Limb (tissue), 2 donors: ENCODE results near the gene NLN.
"Not testable (repeated sequence)": the region's sequence is repeated elsewhere in the genome, so short reads cannot be mapped to it uniquely, and the experiment has no call there.

Experiments used
- DNase-seq, 2 donors: peaks; one replicate each; pipeline ENCODE4 v3.0.0-alpha.2; 2016; ENCODE audit errors: extremely low spot score in 2 of 2

Gene NLN

DNA sequence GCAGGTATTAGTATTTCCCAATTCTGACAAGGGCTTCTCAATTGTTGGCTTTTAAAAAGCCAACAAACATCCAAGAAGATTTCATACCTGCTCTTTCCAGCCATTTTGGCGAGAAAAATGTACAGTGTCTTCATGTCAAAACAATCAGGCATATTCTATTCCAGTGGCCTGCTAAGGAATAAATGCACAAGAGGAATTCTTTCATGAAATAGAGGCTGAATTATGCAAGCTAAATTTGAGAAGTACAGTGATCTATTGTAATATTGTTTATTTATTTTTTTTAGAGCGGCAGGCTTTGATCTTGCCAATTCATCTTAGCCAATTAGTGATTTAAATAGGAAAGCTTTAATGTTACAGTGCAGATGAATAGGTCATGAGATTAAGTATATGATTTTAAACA is 49.3 kb downstream of the NLN start:
- DNase-seq, result no peak

DNA sequence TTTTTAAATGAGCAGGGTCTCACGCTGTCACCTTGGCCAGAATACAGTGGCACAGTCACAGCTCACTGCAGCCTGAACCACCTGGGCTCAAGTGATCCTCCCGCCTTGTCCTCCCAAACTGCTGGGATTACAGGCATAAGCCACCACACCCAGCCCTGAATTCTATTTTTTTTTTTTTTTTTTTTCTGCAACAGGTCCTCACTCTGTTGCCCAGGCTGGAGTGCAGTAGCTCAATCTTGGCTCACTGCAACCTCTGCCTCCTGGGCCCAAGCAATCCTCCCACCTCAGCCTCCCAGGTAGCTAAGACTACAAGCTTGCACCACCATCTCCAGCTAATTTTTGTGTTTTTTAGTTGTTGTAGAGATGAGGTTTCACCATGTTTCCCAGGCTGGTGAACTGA is 51.0 kb downstream of the NLN start:
- not testable (repeated sequence) for DNase-seq

DNA sequence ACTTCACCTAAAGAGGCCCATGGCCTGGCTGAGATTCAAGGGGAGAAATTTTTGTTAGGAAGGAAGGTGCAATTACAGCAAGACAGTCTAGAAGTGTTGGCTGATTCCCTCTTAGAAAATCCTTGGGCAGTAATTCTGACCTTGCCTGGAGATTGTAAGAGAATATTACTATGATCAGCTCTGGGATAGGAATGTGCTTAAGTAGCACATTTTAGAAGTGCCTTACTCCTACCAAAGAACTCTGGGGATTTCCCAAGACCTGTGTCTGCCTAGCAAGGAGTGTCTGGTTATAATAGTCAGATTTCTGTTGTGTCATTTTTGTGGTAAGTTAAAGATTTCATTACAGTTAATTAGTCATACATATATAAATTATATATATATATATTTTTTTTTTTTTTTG is 52.3 kb downstream of the NLN start:
- no peak for DNase-seq

DNA sequence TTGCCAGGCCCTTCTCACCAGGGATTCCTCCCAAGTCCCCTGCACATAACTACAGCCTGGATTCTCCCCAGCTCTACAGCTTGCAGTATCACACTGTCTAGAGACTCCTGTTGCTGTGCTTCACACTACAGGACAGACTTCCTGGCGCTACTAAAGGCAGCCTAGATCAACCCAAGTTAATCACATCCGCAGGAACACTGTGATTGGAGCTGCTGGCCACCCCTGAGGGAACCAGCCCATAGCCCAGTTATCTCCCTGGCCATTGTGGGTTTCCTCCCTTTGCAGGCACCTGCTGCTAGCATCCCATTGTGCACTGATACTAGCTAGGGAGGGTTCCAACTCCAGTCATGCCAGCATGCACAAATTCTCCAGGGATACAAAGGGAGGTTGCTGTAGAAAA is 53.5 kb downstream of the NLN start:
- no peak for DNase-seq

DNA sequence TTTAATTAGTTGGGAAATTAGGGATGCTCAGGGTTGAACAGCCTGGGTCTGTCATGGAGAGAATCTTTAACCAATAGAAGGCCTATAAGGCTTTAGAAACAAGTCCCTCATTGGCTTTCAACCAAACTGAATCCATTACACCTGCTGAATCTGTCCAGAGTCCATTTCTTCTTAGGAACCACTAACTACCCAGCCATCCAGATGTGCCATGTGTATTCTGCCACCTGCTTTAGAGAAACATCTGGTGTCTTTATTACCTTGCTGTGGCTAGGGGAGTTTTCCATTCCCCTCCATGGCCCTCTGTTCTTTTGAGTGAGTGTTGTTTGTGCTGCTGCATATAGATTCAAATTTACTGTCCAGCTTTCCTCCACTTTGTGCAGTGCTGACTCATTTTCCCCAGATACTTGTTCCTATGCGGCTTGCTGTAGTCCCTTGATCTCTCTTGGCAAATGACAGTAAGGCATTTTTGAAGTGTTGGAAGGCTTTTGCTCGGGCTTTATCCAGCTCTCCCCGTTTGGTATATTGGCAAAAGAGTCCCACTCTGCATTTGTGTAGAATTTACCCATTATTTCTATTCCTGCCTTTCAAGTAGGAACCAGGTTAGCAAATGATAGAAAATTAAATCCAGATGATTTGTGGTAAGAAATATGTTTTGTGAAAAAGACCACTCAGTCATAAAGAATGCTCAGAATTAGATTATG is 54.6 kb downstream of the NLN start:
- DNase-seq, result no peak

DNA sequence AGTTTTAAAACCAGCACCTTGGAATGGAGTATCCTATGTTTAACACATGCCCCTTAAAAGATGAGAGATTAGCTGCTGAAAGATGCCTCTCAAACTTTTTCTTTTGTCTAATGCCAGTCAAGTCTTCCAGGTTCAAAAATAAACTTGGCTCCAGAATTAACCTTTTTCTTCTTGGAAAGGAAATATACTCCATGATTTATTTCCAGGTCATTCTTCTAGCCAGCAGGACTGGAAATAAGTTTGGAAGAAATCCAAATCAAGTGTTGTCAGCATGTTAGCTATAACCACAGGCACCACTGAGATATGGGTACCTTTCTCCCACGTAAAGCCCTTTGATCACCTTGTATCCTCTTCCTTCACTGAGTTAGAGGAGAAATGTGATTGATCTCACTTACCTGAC is 56.1 kb downstream of the NLN start:
- DNase-seq, result no peak

DNA sequence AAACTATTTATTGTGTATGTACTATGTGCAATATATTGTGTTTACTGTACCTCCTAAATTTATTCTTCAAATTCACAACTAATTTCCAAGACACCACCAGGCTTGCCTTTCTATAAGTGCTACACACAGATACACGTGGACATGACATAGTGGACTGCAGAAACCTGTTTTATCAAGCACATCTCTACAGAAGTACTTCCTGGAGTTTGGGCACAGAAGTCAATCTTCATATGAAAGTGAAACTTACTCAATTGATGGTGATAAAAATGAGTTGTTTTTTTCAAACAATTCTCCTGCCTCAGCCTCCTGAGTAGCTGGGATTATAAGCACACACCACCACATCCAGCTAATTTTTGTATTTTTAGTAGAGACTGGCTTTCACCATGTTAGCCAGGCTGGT is 57.6 kb downstream of the NLN start:
- DNase-seq, result no peak

DNA sequence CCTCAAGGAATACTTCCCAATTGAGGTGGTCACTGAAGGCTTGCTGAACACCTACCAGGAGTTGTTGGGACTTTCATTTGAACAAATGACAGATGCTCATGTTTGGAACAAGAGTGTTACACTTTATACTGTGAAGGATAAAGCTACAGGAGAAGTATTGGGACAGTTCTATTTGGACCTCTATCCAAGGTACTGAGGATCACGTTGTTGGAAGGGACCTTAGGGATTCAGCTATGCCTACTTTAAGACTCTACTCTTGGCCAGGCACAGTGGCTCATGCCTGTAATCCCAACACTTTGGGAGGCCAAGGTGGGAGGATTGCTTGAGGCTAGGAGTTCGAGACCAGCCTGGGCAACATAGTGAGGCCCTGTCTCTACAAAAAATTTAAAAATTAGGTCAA is 66.3 kb downstream of the NLN start:
- DNase-seq, result not testable (repeated sequence)

DNA sequence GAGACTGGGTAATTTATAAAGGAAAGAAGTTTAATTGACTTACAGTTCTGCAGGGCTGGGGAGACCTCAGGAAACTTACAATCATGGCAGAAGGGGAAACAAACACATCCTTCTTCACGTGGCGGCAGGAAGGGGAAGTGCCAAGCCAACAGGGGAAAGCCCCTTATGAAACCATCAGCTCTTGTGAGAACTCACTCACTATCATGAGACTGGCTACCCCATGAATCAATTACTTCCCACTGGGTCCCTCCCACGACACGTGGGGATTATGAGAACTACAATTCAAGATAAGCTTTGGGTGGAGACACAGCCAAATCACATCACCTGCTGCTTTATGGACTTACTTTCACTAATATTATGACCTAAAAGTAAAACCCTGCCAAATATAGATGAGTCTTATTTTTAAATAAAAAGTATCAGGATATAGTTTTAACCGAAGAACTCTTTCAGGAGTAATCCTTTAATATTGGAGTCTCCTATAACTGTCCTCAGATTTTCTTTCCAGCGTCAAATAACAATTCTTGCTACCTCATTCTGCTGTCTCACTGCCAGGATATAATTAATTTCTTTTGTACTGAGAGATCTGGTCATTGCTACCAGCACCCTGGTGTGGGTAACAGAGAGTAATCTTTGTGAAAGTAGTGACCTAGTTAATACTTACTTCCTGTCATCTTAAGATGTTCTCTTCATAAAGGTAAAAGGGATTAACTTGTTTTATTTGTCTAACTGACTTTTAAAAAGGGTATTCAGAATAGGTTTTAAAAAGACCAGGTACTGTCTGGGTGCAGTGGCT is 68.6 kb downstream of the NLN start:
- no peak for DNase-seq

DNA sequence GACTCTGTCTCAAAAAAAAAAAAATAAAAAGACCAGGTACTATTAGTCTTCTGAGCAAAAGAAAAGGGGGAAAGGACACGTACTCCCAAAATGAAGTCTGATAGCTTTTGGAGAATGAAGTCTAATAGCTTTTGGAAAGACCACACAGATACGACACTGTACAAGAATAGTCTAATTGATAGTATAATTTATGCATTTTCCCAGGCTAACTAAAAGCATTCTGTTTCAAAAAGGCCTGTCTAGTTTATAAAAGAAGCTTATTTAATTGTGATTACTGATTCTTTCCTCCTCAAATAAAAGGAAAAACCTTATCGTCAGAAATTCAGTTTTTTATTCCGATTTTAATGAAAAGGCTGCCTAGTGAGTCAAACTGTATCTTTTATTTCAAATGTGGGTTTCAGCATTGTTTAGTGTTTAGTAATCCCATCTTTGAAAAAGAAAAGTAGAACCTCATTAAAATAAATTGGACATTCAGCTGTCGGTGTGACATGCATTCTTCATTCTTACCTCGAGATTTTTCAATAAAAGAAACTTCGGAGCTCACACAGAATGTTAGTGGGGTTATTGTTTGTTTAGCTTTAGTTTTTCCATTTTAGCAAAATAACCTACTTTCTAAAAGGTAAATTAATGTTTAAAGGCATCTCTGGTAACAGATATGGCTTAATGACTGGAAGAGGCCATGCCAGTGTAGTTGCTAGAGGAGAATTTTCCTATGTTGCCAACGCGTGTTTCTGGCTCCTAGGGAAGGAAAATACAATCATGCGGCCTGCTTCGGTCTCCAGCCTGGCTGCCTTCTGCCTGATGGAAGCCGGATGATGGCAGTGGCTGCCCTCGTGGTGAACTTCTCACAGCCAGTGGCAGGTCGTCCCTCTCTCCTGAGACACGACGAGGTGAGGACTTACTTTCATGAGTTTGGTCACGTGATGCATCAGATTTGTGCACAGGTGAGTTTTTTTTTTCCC is 70.0 kb downstream of the NLN start:
- DNase-seq, result no peak

DNA sequence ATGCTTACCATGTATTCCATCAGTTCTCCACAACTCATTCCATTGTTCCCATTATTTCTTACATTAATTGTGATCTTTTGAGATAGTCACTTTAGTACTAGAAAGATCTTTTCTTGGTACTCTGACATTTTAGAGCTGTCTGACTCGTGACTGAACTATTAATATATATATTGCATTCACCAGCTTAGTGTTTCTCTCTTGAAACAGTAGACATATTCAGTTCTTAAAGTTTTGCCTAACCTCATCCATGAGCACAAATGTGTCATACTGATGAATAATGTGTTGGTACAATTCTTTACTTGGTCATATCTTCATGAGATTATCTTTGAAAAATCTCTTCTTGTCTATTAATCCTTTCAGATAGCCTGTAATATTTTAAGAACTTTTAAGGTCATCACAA is 74.3 kb downstream of the NLN start:
- DNase-seq, result no peak

DNA sequence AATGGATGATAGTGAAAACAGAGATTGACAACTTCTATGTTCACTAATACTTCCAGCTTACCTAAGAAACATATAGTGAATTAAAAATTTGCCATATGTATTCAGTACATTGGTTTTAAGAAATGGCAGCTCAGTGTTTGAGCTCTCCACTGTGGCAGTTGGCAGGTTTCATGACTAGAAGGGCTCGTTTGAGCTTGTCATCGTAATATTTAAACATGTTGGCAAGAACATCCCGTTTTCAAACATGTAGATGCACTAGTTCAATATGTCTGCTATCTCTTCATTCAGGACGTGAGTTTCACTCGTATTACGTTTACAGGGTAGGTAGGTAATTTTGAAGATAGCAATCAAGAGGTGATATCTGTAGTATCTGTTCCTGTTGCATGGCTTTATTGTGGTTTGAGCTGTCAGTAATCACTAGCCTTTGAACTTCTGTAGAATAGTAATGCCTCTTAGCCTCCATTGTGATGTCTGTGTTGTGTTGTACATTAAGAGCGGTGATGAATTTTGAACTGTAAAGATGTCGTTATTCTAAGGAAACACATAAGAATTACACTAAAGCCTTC is 74.8 kb downstream of the NLN start:
- DNase-seq, result no peak

DNA sequence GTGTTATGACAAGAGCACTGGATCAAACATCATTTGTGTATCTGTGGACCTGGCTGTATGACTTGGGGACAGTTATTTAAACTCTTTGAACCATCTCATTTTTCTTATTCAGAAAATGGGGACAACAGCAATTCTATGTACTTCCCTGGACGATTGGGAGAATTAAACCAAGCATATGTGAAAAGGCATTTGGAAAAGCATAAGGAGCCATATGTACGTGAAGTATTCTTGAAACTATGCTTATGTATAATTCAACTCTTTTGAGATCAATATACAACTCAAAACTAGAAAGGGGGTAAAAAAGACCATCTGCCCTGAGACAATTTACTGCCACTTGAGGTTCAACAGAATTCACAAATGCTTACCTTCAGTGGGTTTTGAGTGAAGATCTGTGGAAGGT is 75.5 kb downstream of the NLN start:
- no peak for DNase-seq

DNA sequence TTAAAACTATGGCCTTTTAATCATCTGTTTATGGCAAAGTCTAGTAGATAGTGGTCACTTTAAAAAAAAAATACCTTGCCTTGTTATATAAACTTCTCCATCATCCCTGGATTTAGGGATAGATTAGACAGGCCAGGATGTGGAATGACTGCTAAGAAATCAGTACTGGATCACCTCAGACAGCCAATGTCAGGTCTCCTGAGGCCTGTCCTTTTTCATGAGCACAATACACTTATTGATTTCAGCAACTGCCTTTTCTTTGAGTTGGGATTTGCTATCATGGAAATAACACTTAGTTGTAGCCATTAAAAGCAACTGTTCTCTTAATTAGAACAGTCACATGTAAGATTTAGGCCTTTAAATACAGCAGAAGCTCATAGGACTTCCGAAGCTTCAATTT is 77.9 kb downstream of the NLN start:
- no peak for DNase-seq

DNA sequence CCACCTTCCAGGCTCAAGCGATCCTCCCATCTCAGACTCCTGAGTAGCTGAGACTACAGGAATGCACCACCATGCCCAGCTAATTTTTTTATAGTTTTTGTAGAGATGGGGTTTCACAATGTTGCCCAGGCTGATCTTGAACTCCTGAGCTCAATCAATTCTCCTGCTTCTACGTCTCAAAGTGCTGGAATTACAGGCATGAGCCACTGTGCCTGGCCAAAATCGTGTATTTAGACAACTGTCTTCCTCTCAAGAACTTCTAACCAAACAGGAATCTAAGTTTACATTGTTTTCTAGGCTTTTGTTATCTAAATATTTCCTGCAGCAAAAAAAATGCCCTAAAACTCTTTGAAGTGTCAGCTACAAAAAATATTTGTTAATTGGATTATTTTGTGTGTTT is 78.8 kb downstream of the NLN start:
- no peak for DNase-seq

DNA sequence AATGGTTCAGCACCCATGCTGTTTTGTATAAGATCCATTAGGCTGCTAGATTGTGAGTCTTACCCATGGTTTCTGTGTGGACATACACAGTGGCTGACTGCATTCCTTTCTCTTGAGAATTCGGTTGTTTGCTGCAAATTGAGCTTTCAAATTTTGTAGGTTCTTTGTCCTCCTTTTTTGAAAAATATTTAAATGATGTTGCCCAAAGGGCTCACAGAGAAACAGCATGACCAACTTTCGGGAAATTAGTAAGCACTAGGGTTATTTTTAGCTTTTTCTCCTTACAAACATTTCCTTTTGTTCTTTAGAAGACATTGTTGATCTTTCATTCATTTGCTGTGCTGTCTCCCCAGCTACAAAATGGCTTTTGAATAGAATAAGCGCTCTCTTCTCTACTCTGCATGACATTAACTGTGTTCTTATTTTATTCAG is 79.4 kb downstream of the NLN start:
- DNase-seq, result no peak

DNA sequence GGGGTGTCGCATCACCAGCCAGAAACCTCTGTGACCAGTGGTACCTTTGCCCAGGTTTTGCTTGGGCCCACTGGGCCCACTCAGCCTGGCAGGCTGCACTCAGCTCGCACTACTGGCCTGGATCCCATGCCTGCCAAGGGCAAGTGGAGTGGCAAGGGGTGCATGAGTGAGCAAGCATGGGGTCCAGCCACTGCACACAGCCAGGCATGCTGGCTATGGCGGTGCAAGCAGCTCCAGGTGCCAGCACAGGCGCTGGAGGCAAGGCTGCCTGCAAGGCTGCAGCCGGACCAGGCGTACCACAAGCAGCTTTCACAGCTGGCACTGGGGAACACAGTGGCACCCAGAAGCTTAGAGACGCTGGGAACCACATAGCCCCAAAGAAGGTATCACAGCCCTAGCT is 80.1 kb downstream of the NLN start:
- DNase-seq, result no peak

DNA sequence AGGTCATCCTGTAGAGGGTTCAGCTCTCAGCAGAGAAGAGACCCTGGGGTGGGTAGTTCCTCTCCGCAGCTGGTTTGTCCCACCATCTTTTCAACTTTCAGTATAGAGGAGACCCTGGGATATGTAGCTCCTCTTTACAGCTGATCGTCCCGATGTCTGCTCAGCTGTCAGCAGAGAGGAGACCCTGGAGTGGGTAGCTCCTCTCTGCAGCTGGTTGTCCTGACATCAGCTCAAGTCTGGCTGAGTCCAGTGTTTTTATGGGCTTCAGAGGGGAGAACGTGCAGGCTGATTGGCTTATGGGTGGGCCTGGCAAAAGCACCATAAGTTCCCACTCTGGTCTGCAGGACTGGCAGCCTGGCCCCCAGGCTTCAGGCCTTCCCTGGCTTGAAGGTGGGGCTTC is 80.8 kb downstream of the NLN start:
- no peak for DNase-seq

DNA sequence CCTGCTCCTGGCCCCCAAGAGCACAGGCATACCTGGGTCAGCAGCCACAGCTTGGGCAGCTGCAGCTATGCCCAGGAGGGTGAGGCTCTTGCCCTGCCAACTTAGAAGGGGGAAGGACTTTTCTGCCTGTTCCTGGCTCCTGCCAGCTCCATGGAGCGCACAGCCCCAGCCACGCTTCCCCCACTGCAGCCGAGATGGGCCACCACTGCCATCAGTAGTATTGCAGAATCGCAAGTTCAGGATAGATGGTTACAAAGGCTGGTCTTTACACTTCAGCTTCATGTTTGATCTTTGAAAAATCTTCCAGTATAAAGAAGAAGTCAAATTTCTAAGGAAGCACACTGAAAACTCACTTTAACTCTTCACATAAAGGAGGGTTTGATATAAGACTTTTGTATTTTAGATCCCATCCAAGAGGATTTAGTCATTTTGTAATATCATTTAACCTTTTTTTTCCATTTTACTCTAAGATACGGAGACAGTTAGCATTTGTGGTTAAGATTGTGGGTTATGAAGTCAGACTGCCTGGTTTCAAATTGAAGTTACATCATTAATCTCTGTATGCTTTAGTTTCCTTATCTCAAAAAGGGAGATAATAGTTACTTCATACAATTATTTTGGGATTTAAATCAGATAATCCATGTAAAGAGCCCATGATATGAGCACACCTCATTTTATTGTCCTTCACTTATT is 81.8 kb downstream of the NLN start:
- no peak for DNase-seq

DNA sequence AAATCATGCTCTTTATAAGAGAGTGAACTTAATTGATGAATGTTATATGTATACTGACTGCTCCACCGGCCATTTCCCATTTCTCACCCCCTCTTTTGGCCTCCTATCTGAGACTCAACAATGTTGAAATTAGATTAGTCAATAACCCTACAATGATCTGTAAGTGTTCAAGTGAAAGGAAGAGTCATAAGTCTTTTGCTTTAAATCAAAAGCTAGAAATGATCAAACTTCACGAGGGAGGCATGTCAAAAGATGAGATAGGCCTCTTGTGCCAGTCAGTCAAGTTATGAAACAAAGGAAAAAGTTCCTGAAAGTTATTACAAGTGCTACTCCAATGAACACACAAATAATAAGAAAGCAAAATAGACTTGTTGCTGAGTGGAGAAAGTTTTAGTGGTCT is 83.1 kb downstream of the NLN start:
- DNase-seq, result no peak

DNA sequence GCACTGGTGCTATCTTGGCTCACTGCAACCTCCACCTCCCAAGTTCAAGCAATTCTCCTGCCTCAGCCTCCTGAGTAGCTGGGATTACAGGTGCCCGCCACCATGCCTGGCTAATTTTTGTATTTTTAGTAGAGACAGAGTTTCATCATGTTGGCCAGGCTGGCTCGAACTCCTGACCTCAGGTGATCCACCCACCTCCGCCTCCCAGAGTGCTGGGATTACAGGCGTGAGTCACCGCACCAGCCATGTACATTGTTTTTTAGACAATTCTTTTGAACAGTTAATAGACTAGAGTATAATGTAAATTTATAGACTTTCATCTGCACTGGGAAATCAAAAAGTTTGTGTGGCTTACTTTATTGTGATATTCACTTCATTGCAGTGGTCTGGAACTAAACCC is 85.5 kb downstream of the NLN start:
- not testable (repeated sequence) for DNase-seq
